Parathyroid adenoma (tissue), 2 donors: Measurements from ENCODE around the gene NCAN.

Experiments used
- H2AFZ ChIP-seq: fragments of 300-600 bp; sonication (generic); one replicate; pipeline ENCODE4 v1.7.0; 2017; ENCODE audit warnings: antibody characterized with exemption, mild to moderate bottlenecking
- H3K27ac ChIP-seq: fragments of 300-600 bp; sonication (generic); one replicate; pipeline ENCODE4 v1.7.0; 2017
- H3K27me3 ChIP-seq: fragments of 300-600 bp; sonication (generic); one replicate; pipeline ENCODE4 v1.7.0; 2017; ENCODE audit warnings: low read length; ENCODE audit not compliant: control insufficient read depth, insufficient read depth
- H3K36me3 ChIP-seq: fragments of 300-600 bp; sonication (generic); one replicate; pipeline ENCODE4 v1.7.0; 2017; ENCODE audit warnings: low read length; ENCODE audit not compliant: control insufficient read depth, insufficient read depth
- H3K4me1 ChIP-seq: fragments of 300-600 bp; sonication (generic); one replicate; pipeline ENCODE4 v1.7.0; 2017; ENCODE audit warnings: control low read depth
- H3K4me2 ChIP-seq: fragments of 300-600 bp; sonication (generic); one replicate; pipeline ENCODE4 v1.7.0; 2017; ENCODE audit warnings: low read length
- H3K4me3 ChIP-seq: fragments of 300-600 bp; sonication (generic); one replicate; pipeline ENCODE4 v1.7.0; 2017; ENCODE audit warnings: low read depth, low read length
- H3K79me2 ChIP-seq: fragments of 300-600 bp; sonication (generic); one replicate; pipeline ENCODE4 v1.7.0; 2017; ENCODE audit warnings: control low read depth
- H3K9ac ChIP-seq: fragments of 300-600 bp; sonication (generic); one replicate; pipeline ENCODE4 v1.7.0; 2017; ENCODE audit warnings: mild to moderate bottlenecking
- H3K9me3 ChIP-seq: fragments of 300-600 bp; sonication (generic); one replicate; pipeline ENCODE4 v1.7.0; 2017; ENCODE audit warnings: low read length; ENCODE audit not compliant: control insufficient read depth
- TF ChIP-seq, protein P1 (sequence below): fragments of 300-600 bp; sonication (generic); IDR thresholded peaks from one replicate; pipeline ENCODE4 v1.7.0; 2017; ENCODE audit warnings: antibody characterized with exemption, mild to moderate bottlenecking
- donor health status: primary hyperparathyroidism.

The NCAN gene

DNA sequence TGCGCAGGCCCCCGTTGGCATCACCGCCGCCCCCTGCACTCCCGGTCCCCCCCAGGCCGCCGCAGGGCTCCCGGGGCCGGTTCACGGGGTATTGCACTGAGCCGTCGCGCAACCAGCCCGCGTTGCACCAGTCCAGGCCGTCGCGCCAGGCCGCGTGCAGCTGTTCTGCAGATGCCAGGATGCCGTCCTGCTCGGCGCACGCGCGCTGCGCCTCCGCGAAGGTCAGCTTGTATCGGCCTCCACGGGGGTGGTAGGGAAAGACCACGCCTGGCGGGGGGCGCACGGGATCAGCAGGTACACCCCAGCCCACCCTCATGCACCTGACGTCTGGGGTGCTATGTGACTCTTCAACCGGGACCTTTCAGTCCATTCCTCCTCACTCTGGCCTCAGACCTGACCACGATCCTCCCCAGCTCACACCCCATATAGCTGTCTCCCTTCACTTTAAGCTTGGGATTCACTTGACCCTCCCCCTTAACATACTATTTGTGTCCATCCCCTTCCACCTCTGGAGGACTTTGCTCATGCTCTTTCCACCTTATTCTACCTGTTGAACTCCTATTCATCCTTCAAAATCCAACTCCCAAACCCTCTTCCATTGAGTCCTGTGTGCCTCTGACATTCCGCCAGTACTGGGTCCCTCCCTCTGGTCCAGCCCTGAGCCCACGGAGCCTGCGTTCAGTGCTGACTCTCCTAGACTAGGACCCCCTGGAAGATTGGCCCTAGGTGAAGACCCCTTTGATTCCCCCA, 47.0 kb downstream of the NCAN start:
- Histone ChIP-seq H3K79me2 (no peaks in the 10 kb centered on the region), H2AFZ (no peak overlapping the region), H3K4me3 (no peak overlapping the region), H3K9me3 (no peaks in the 10 kb centered on the region), H3K27ac (no peak overlapping the region), H3K9ac (no peak overlapping the region), H3K36me3 (no peaks in the 10 kb centered on the region), H3K4me2 (no peak overlapping the region), H3K27me3 (peaks cover 5% of the 10 kb centered on the region), H3K4me1 (no peaks in the 10 kb centered on the region)
- TF ChIP-seq, protein P1, sequence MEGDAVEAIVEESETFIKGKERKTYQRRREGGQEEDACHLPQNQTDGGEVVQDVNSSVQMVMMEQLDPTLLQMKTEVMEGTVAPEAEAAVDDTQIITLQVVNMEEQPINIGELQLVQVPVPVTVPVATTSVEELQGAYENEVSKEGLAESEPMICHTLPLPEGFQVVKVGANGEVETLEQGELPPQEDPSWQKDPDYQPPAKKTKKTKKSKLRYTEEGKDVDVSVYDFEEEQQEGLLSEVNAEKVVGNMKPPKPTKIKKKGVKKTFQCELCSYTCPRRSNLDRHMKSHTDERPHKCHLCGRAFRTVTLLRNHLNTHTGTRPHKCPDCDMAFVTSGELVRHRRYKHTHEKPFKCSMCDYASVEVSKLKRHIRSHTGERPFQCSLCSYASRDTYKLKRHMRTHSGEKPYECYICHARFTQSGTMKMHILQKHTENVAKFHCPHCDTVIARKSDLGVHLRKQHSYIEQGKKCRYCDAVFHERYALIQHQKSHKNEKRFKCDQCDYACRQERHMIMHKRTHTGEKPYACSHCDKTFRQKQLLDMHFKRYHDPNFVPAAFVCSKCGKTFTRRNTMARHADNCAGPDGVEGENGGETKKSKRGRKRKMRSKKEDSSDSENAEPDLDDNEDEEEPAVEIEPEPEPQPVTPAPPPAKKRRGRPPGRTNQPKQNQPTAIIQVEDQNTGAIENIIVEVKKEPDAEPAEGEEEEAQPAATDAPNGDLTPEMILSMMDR: no peak

- Histone ChIP-seq H3K9ac (no peak overlapping the region), H3K27me3 (peaks cover 5% of the 10 kb centered on the region), H3K4me2 (no peak overlapping the region), H3K36me3 (no peaks in the 10 kb centered on the region), H2AFZ (no peak overlapping the region), H3K79me2 (no peaks in the 10 kb centered on the region), H3K9me3 (no peaks in the 10 kb centered on the region), H3K4me3 (no peak overlapping the region), H3K27ac (no peak overlapping the region), H3K4me1 (no peaks in the 10 kb centered on the region)
- TF ChIP-seq, protein P1: no peak
Measured at GRCh38 chr19:19259741-19260140, 48.0 kb downstream of the NCAN start.

DNA sequence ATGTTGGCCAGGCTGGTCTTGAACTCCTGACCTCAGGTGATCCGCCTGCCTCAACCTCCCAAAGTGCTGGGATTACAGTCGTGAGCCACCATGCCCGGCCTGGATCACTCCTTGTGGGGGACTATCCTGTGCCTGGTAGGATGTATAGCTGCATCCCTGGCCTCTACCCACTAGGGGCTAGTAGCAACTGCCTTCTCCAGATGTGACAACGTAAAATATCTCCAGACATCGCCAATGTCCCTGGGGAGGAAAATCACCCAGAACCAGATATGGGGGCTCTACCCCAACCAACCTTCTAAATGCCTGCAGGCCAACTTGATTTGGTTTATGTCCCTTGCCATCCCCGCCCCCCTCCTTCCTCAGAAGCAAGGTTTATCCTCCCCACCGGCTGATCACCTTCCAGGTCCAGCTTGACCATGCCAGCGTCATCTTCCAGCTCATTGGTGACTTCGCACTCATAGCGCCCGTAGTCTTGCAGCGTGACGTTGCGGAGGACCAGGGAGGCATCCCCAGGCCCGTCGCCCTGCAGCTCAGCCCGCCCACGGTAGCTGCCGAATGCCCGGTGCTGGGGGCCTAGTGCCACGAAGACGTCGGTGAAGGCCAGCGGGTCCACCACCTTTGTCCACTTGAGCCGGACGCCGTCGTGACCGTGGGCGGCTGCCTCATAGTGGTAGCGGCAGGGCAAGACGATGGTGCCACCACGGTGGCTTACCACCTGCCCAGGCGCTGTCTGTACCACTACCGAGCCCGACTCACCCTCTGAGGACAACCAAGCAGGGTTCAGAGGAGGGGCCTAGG, 48.9 kb downstream of the NCAN start:
- Histone ChIP-seq H3K4me3 (no peak overlapping the region), H3K27me3 (peaks cover 5% of the 10 kb centered on the region), H3K9me3 (no peaks in the 10 kb centered on the region), H3K27ac (no peak overlapping the region), H2AFZ (no peak overlapping the region), H3K4me1 (no peaks in the 10 kb centered on the region), H3K36me3 (no peaks in the 10 kb centered on the region), H3K4me2 (no peak overlapping the region), H3K79me2 (no peaks in the 10 kb centered on the region), H3K9ac (no peak overlapping the region)
- TF ChIP-seq, protein P1: no peak

DNA sequence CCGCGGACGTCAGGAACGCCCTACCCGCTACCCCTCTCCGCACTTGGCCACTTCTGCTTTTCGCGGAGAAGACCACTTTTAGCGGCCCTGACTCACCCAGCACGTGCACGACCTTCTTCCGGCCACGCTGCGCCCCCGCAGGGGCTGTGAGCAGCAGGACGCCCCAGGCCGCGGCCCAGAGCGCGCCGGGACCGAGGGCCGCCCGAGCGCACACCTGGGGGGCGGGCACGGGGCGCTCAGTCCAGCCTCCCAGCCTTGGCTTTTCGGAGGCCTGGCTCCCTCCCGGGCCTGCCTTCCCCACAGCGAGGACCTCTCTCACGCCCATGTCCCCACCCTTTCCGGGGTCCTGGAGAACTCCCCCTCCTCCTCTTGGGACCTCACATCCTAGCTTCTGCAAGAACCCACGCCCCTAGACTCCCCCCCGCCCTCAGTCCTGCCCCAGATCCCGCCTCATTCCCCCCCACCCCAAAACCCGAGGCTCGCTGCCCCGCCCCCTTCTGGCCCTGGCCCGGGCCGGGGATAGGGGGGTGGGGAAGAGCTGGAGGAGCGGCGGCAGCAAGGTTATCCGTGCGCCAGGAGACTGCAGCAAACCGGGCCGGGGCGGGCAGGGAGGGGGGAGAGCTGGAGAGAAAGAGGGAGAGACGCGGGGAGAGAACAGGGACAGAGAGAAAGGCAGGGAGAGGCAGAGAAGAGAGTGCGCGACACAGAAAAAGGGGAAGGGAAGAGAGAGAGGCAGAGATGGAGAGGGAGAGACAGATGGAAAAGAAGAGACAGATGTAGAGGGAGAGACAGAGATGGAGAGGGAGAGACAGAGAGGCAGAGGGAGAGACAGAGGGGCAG, 49.8 kb downstream of the NCAN start:
- peaks cover 5% of the 10 kb centered on the region for H3K27me3 ChIP-seq
- TF ChIP-seq, protein P1: no peak
- H2AFZ ChIP-seq: no peak overlapping the region
- no peaks in the 10 kb centered on the region for H3K9me3 ChIP-seq
- H3K9ac ChIP-seq: no peak overlapping the region
- no peaks in the 10 kb centered on the region for H3K36me3 ChIP-seq
- H3K27ac ChIP-seq: no peak overlapping the region
- no peaks in the 10 kb centered on the region for H3K4me1 ChIP-seq
- no peaks in the 10 kb centered on the region for H3K79me2 ChIP-seq
- H3K4me2 ChIP-seq: no peak overlapping the region
- H3K4me3 ChIP-seq: no peak overlapping the region
